HepG2 (cell line): ENCODE measurements around the gene IL1RL2. TPM values are rescaled to one million over a fixed set of nuclear protein-coding genes. Genes with fewer than 3 reads are reported as not detected.

Experiments used
- ASH2L ChIP-seq: fragments of 300-600, 200-600 bp; sonication (generic); IDR thresholded peaks from 2 replicates; pipeline ENCODE4 v1.7.0; 2017; ENCODE audit warnings: low read depth, mild to moderate bottlenecking, moderate library complexity, mixed read lengths, low read length; ENCODE audit not compliant: insufficient read length
- CSRNP2 ChIP-seq: sonication (generic); formaldehyde crosslinking; conservative IDR thresholded peaks from 2 replicates; pipeline ENCODE4 v1.8.0; 2022; ENCODE audit warnings: low read depth, missing genetic modification reagents
- FOXP1 ChIP-seq, 2 experiments: fragments of 450-650 bp in 1 of 2; IDR thresholded peaks; 2 replicates each; pipeline ENCODE4 v1.6.1; 2017 to 2018; ENCODE audit warnings: antibody characterized with exemption in 1 of 2
- HIVEP1 ChIP-seq: sonication (generic); formaldehyde crosslinking; IDR thresholded peaks from 2 replicates; pipeline ENCODE4 v1.4.0; 2020; ENCODE audit warnings: mild to moderate bottlenecking, missing genetic modification reagents
- HNRNPLL ChIP-seq: fragments of 200-400 bp; formaldehyde crosslinking; IDR thresholded peaks from 2 replicates; pipeline ENCODE4 v1.6.1; 2017; ENCODE audit warnings: mild to moderate bottlenecking, low read depth, low read length; ENCODE audit not compliant: poor library complexity, severe bottlenecking
- MEIS2 ChIP-seq: sonication (generic); formaldehyde crosslinking; IDR thresholded peaks from 2 replicates; pipeline ENCODE4 v1.9.0; 2021; ENCODE audit warnings: mild to moderate bottlenecking, missing genetic modification reagents
- NKX3-1 ChIP-seq: sonication (generic); formaldehyde crosslinking; IDR thresholded peaks from 2 replicates; pipeline ENCODE4 v1.5.0; 2020; ENCODE audit warnings: missing genetic modification reagents
- NR3C1 ChIP-seq: sonication (generic); formaldehyde crosslinking; IDR thresholded peaks from 2 replicates; pipeline ENCODE4 v1.4.0; 2020; ENCODE audit warnings: missing genetic modification reagents
- RBM22 ChIP-seq: fragments of 200-400 bp; formaldehyde crosslinking; optimal IDR thresholded peaks from 2 replicates; pipeline ENCODE3; 2017; ENCODE audit warnings: mild to moderate bottlenecking, low read length, moderate library complexity
- RERE ChIP-seq: IDR thresholded peaks from 2 replicates; pipeline ENCODE4 v1.6.1; 2016; ENCODE audit warnings: low read depth, missing genetic modification reagents, missing compliant biosample characterization
- SP140L ChIP-seq: sonication (generic); formaldehyde crosslinking; IDR thresholded peaks from 2 replicates; pipeline ENCODE4 v1.4.0; 2020; ENCODE audit warnings: missing genetic modification reagents, borderline replicate concordance
- YY1 ChIP-seq: IDR thresholded peaks from 2 replicates; pipeline ENCODE4 v1.6.1; 2011; ENCODE audit warnings: low read length, low read depth, moderate library complexity, mild to moderate bottlenecking; ENCODE audit not compliant: insufficient read depth, insufficient replicate concordance
- ZBTB4 ChIP-seq: sonication (generic); formaldehyde crosslinking; IDR thresholded peaks from 2 replicates; pipeline ENCODE4 v1.4.0; 2020; ENCODE audit warnings: missing genetic modification reagents, mild to moderate bottlenecking, borderline replicate concordance
- ZFP62 ChIP-seq: sonication (generic); formaldehyde crosslinking; IDR thresholded peaks from 2 replicates; pipeline ENCODE4 v1.4.0; 2020; ENCODE audit warnings: missing genetic modification reagents
- ZKSCAN5 ChIP-seq: sonication (generic); formaldehyde crosslinking; IDR thresholded peaks from 2 replicates; pipeline ENCODE4 v1.5.1; 2020; ENCODE audit warnings: mild to moderate bottlenecking, missing genetic modification reagents
- ZNF549 ChIP-seq: sonication (generic); formaldehyde crosslinking; IDR thresholded peaks from 2 replicates; pipeline ENCODE4 v1.5.0; 2020; ENCODE audit warnings: missing genetic modification reagents
- ZNF615 ChIP-seq: sonication (generic); formaldehyde crosslinking; IDR thresholded peaks from 2 replicates; pipeline ENCODE4 v1.5.0; 2020; ENCODE audit warnings: mild to moderate bottlenecking, missing genetic modification reagents, borderline replicate concordance
- ZNF713 ChIP-seq: sonication (generic); formaldehyde crosslinking; IDR thresholded peaks from 2 replicates; pipeline ENCODE4 v1.4.0; 2020; ENCODE audit warnings: mild to moderate bottlenecking, missing genetic modification reagents
- ZNF773 ChIP-seq: sonication (generic); formaldehyde crosslinking; IDR thresholded peaks from 2 replicates; pipeline ENCODE4 v1.4.0; 2020; ENCODE audit warnings: missing genetic modification reagents, borderline replicate concordance
- ZSCAN25 ChIP-seq: sonication (generic); formaldehyde crosslinking; IDR thresholded peaks from 2 replicates; pipeline ENCODE4 v1.8.0; 2022; ENCODE audit warnings: mild to moderate bottlenecking, missing genetic modification reagents
- polyA plus RNA-seq, 8 experiments: library from polyadenylated mRNA; depleted of rRNA in 3 of 8; stranded (reverse) in 7 of 8; unstranded in 1 of 8; fragments of >200 nt; fragmentation: Illumina TruSeq in 4 of 8; extraction: Trizol in 4 of 8; gene quantifications; 2 replicates each; pipeline versions ENCODE4 v1.2.1 to v1.2.3, GENCODE V29; 2011 to 2016; ENCODE audit warnings: low read depth in 4 of 8, missing spikeins in 1 of 8, mixed read lengths in 1 of 8; ENCODE audit not compliant: insufficient read depth in 1 of 8
- total RNA-seq, 5 experiments: library from RNA; depleted of rRNA; stranded (reverse); fragments of >200 nt; fragmentation: Illumina TruSeq; extraction: Trizol; gene quantifications; 2 replicates each; pipeline ENCODE4 v1.2.3, GENCODE V29; 2016; ENCODE audit warnings: low read depth in 1 of 5

Gene IL1RL2
- total and polyA plus RNA-seq, 2 of the 13 experiments (the other 11 are each of a cell fraction or from before 2014, with no cell fraction given) = 0.03 TPM; not detected in 1

GRCh38 chr2:102190430-102191107 lies 3.7 kb downstream of the IL1RL2 start (continued):
- TF ChIP-seq NKX3-1 (CRISPR knock-in tag) (no peak; the same call in 1 of the 2 replicates), MEIS2 (CRISPR knock-in tag) (no peak), ZBTB4 (CRISPR knock-in tag) (no peak), CSRNP2 (CRISPR knock-in tag) (no peak), YY1 (no peak), HIVEP1 (CRISPR knock-in tag) (no peak), RBM22 (no peak), ZKSCAN5 (CRISPR knock-in tag) (no peak), SP140L (CRISPR knock-in tag) (no peak; the same call in 1 of the 2 replicates), ZNF549 (CRISPR knock-in tag) (no peak), NR3C1 (CRISPR knock-in tag) (no peak), ZFP62 (no peak), ZNF615 (CRISPR knock-in tag) (no peak), FOXP1 (IDR thresholded peaks at IDR 0.05) (no peak), FOXP1 (CRISPR knock-in tag; IDR thresholded peaks at IDR 0.05) (no peak), ZSCAN25 (CRISPR knock-in tag) (no peak), ASH2L (peak; percentile 70), ZNF713 (CRISPR knock-in tag) (no peak), ZNF773 (no peak), HNRNPLL (no peak), RERE (CRISPR knock-in tag) (no peak)
